ENCODE results near the gene IL1RAPL2. TPM values are rescaled to one million over a fixed set of nuclear protein-coding genes. Genes with fewer than 3 reads are reported as not detected.

The IL1RAPL2 gene
- total RNA-seq, 4 donors from 2014 or later: 0.19 to 0.38 TPM; not detected in 2

DNA sequence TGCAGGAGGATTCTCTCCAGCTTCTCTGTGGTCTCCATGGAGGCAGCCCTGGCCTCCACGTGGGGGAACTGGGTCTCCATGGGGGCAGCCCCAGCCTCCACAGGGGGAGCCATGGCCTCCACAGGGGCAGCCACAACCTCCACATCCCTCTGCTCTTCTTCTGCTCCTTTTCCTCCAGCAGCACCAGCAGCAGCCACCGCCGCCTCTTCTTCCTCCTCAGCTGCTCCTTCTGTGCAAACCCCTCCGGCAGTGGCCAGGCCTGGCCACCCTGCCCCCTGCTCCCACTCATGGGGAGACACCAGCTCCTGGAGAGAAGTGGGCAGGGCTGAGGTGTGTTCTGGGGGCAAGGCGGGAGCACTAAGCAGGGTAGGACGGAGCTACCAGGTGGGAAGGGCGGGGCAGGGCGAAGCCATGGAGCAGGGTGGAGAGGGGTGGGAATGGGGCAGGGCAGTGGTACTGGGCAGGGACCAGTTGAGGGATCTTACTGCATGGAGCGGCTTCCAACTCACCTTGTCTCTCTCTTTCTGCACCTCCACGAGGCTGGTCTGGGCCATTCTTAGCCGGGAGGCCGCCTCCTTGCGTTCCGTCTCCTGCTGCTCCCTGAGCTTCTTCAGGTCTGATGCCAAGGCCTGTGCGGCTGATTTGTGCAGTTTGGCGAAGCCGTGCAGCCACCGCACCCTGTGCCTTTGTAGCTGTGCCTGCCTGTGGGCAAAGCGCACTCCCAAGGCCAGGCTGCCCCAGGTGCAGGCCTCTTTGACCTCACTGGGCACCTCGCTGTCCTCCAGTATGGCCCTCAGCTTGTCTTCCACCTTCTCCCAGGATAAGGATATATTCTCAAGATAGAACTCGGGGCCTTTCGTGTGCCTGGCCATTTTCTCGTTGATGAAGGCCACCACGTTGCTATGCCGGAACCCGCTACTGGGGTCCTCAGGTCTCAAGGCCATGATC is 653.7 kb downstream of the IL1RAPL2 start:
- WGBS, 2 donors: 90 to 95% methylated on average over 23 to 26 of the region's 26 CpGs
- intact Hi-C loops (cut with DNase I; ENCODE audit: low total_unique reads): no loop called here
- TF ChIP-seq, protein P1, sequence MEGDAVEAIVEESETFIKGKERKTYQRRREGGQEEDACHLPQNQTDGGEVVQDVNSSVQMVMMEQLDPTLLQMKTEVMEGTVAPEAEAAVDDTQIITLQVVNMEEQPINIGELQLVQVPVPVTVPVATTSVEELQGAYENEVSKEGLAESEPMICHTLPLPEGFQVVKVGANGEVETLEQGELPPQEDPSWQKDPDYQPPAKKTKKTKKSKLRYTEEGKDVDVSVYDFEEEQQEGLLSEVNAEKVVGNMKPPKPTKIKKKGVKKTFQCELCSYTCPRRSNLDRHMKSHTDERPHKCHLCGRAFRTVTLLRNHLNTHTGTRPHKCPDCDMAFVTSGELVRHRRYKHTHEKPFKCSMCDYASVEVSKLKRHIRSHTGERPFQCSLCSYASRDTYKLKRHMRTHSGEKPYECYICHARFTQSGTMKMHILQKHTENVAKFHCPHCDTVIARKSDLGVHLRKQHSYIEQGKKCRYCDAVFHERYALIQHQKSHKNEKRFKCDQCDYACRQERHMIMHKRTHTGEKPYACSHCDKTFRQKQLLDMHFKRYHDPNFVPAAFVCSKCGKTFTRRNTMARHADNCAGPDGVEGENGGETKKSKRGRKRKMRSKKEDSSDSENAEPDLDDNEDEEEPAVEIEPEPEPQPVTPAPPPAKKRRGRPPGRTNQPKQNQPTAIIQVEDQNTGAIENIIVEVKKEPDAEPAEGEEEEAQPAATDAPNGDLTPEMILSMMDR (IDR thresholded peaks at IDR 0.05): no peak
- no peak for TF ChIP-seq POLR2A (IDR thresholded peaks at IDR 0.05)
- DNase-seq (ENCODE audit: low spot score in 2 of 2): no peak
- no peak overlapping the region for H3K4me3 ChIP-seq (ENCODE audit: low read depth, poor library complexity, severe bottlenecking)

DNA sequence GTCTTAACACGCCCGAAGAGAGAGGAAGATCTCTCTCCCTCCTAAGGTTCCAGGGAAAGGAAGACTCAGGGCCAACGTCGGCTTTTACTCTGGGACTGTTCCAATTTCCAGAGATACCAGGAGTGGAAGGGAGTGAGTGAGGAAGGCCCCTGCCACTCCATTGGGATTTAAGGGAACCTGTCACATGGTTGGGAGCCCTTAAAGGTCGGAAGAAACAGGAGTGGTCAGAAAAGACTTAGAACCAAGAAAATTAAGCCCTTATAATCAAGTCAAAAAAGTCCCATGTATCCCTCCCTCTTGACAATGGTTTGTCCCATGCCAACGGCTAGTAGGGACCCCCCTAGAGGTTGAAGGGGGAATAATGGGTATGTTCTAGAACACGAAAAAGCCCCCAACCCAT is 654.6 kb downstream of the IL1RAPL2 start, which contains the start of gene TEX13A:
TSS of gene TEX13A (minus strand) at position 59 of the 400 bp plus-strand sequence. CDS start 297 bp downstream, outside the sequence.
- no peak within 1 kb of the TSS for H3K4me3 ChIP-seq (ENCODE audit: low read depth, poor library complexity, severe bottlenecking)
- intact Hi-C loops (cut with DNase I; ENCODE audit: low total_unique reads): no loop called here
- no peak for DNase-seq (ENCODE audit: low spot score in 2 of 2)
- WGBS, 2 donors: 80 to 82% methylated on average over 7 of the region's 7 CpGs
- TF ChIP-seq, protein P1 (IDR thresholded peaks at IDR 0.05): no peak
- TF ChIP-seq POLR2A (IDR thresholded peaks at IDR 0.05): no peak

DNA sequence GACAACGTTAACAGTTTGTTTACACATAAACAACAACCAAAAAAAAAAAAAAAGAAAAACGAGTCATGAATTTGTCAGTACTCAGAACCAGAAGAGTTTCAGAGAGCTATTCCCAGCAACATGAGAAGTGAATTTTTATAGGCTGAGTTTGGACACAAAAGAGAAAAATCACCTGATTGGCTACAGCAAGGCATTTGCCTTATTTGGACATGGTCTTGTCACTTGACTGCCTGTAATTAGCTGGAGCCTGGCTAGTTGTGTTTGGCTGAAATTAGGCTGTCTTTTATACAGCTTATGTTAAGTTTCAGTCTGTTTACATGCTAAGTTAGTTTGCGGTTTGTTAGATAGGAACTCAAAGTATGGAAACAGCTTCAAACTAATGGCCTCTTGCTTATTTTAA is 655.4 kb downstream of the IL1RAPL2 start:
- no peak for TF ChIP-seq POLR2A (IDR thresholded peaks at IDR 0.05)
- TF ChIP-seq, protein P1 (IDR thresholded peaks at IDR 0.05): no peak
- WGBS, 2 donors: 58 to 67% methylated on average over 3 of the region's 3 CpGs
- no peak for DNase-seq (ENCODE audit: low spot score in 2 of 2)
- intact Hi-C loops (cut with DNase I; ENCODE audit: low total_unique reads): no loop called here
- no peak overlapping the region for H3K4me3 ChIP-seq (ENCODE audit: low read depth, poor library complexity, severe bottlenecking)

DNA sequence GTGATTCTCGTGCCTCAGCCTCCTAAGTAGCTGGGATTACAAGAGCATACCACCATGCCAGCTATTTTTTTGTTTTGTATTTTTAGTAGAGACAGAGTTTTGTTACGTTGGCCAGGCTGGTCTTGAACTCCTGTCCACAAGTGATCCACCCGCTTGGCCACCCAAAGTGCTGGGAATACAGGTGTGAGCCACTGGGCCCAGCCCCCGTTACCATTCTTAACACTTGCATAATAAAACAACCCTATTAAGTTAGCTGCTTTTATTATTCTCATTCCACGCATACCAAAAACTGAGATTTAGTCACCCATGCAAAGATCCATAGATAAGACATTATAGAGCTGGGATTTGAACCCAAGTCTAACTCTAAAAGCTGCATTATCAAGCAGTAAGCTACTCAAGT is 660.5 kb downstream of the IL1RAPL2 start:
- no peak for TF ChIP-seq POLR2A (IDR thresholded peaks at IDR 0.05)
- TF ChIP-seq, protein P1 (IDR thresholded peaks at IDR 0.05): no peak
- 74 to 80% methylated on average over 5 of the region's 5 CpGs for WGBS, 2 donors
- no peak for DNase-seq (ENCODE audit: low spot score in 2 of 2)
- intact Hi-C loops (cut with DNase I; ENCODE audit: low total_unique reads): no loop called here
- H3K4me3 ChIP-seq (ENCODE audit: low read depth, poor library complexity, severe bottlenecking): no peak overlapping the region

DNA sequence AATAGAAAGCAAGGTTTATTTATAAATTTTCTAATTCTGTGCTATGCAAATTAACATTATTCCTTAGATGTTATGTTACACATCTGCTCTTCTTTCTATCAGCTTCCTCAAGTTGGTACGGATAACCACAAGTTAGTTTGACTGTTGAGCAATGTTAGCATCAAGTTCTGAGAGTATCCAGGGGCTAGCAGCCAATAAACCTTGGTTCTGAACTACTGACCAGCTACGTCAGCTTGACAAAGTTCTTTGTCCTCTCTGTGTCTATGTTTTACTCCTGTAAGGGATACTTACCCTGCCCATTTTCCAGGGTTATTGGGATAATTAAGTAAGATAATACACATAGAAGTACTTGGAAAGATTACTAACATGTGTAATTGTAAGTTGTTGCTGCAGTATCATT is 662.6 kb downstream of the IL1RAPL2 start:
- H3K4me3 ChIP-seq (ENCODE audit: low read depth, poor library complexity, severe bottlenecking): no peak overlapping the region
- WGBS, 2 donors: 76 to 80% methylated on average over 2 of the region's 2 CpGs
- TF ChIP-seq, protein P1 (IDR thresholded peaks at IDR 0.05): no peak
- no peak for TF ChIP-seq POLR2A (IDR thresholded peaks at IDR 0.05)
- DNase-seq (ENCODE audit: low spot score in 2 of 2): no peak
- intact Hi-C loops (cut with DNase I; ENCODE audit: low total_unique reads): no loop called here
